B cell (primary cell): ENCODE data around the gene PHLDB3. TPM values are rescaled to one million over a fixed set of nuclear protein-coding genes. Genes with fewer than 3 reads are reported as not detected.

Experiments
- ATAC-seq: fragments of 200-7000 bp; cut with Tn5 transposase; one replicate; pipeline ENCODE4 v1.10.0; 2021; ENCODE audit warnings: low read depth, mild to moderate bottlenecking, moderate number of reproducible peaks, moderate library complexity
- CTCF ChIA-PET: fragments of 350-600 bp; sonication (Branson Sonifier 250); formaldehyde crosslinking; loops from one replicate; lab custom pipeline; 2021; ENCODE audit warnings: antibody characterized with exemption, inconsistent platforms; lab: Charles Lee
- POLR2A ChIA-PET: fragments of 350-600 bp; sonication (Branson Sonifier 250); formaldehyde crosslinking; loops from one replicate; lab custom pipeline; 2021; ENCODE audit warnings: antibody characterized with exemption; lab: Charles Lee
- DNase-seq: peaks from one replicate; pipeline ENCODE4 v3.0.0; 2013
- H2AFZ ChIP-seq: 2 replicates; pipeline ENCODE4 v1.6.1; 2012; ENCODE audit warnings: mild to moderate bottlenecking, low read depth, low read length; ENCODE audit not compliant: insufficient read depth, poor library complexity, severe bottlenecking
- H3K27ac ChIP-seq, 2 donors: 1 replicate in 1 of 2; 2 replicates in 1 of 2; pipeline ENCODE4 v1.5.1; 2012 to 2013; ENCODE audit warnings: low read length in 2 of 2, mild to moderate bottlenecking in 2 of 2, moderate library complexity in 1 of 2
- H3K27me3 ChIP-seq, 4 experiments: fragments of 200-600 bp in 1 of 4; sonication (generic) in 1 of 4; replicated peaks in 1 of 4; 1 replicate in 2 of 4; 2 replicates in 2 of 4; pipeline versions ENCODE4 v1.6.1 to v1.7.0; 2013 to 2016; ENCODE audit warnings: low read length in 3 of 4, mild to moderate bottlenecking in 2 of 4, mixed read lengths in 1 of 4, moderate library complexity in 1 of 4; ENCODE audit not compliant: insufficient read depth in 4 of 4, control insufficient read depth in 3 of 4; ENCODE audit errors: control extremely low read depth in 1 of 4
- H3K36me3 ChIP-seq, 2 experiments: replicated peaks in 1 of 2; 1 replicate in 1 of 2; 2 replicates in 1 of 2; pipeline versions ENCODE4 v1.6.1 to v1.7.1; 2013; ENCODE audit warnings: low read length in 1 of 2; ENCODE audit not compliant: insufficient read depth in 2 of 2, control insufficient read depth in 1 of 2; ENCODE audit errors: control extremely low read depth in 1 of 2, extremely low read depth in 1 of 2
- H3K4me1 ChIP-seq, 2 donors: fragments of 200-600 bp in 1 of 2; sonication (generic) in 1 of 2; 1 replicate in 1 of 2; 2 replicates in 1 of 2; pipeline versions ENCODE4 v1.5.1 to v1.6.1; 2013 to 2017; ENCODE audit warnings: low read length in 2 of 2; ENCODE audit not compliant: control insufficient read depth in 2 of 2, insufficient read depth in 2 of 2
- H3K4me2 ChIP-seq: replicated peaks from 2 replicates; pipeline ENCODE3; 2012; ENCODE audit warnings: mild to moderate bottlenecking, low read depth, low read length; ENCODE audit not compliant: poor library complexity, severe bottlenecking
- H3K4me3 ChIP-seq, 5 experiments: fragments of 200-600 bp in 1 of 5; sonication (generic) in 1 of 5; 1 replicate in 3 of 5; 2 replicates in 2 of 5; pipeline versions ENCODE4 v1.5.1 to v1.7.0; 2011 to 2016; ENCODE audit warnings: low read length in 4 of 5, mild to moderate bottlenecking in 4 of 5, low read depth in 2 of 5, control low read depth in 1 of 5, moderate library complexity in 1 of 5; ENCODE audit not compliant: insufficient read depth in 1 of 5; ENCODE audit errors: control extremely low read depth in 1 of 5, extremely low read depth in 1 of 5
- H3K79me2 ChIP-seq: fragments of 200-600 bp; sonication (generic); one replicate; pipeline ENCODE4 v1.6.0; 2016; ENCODE audit warnings: low read length; ENCODE audit not compliant: control insufficient read depth, insufficient read depth
- H3K9ac ChIP-seq: fragments of 200-600 bp; sonication (generic); 2 replicates; pipeline ENCODE4 v1.6.1; 2017; ENCODE audit warnings: mild to moderate bottlenecking, low read length, moderate library complexity
- H3K9me3 ChIP-seq, 3 donors: one replicate each; pipeline versions ENCODE4 v1.6.1 to v1.7.1; 2013; ENCODE audit warnings: low read length in 2 of 3; ENCODE audit not compliant: control insufficient read depth in 2 of 3, insufficient read depth in 1 of 3; ENCODE audit errors: control extremely low read depth in 1 of 3
- H4K20me1 ChIP-seq: 2 replicates; pipeline ENCODE4 v1.6.0; 2012; ENCODE audit warnings: mild to moderate bottlenecking, low read length; ENCODE audit not compliant: insufficient read depth, control insufficient read depth, poor library complexity, severe bottlenecking
- H3K27ac Mint-ChIP-seq: one replicate; pipeline ENCODE4 v1.8.0; 2021; ENCODE audit warnings: mixed read lengths
- H3K27me3 Mint-ChIP-seq: one replicate; pipeline ENCODE4 v1.8.0; 2021; ENCODE audit warnings: mixed read lengths
- H3K4me1 Mint-ChIP-seq: one replicate; pipeline ENCODE4 v1.8.0; 2021; ENCODE audit warnings: mixed read lengths
- H3K4me3 Mint-ChIP-seq: one replicate; pipeline ENCODE4 v1.8.0; 2021; ENCODE audit warnings: mixed read lengths
- H3K9me3 Mint-ChIP-seq: one replicate; pipeline ENCODE4 v1.8.0; 2022; ENCODE audit warnings: mixed read lengths; ENCODE audit not compliant: insufficient read depth
- CTCF ChIP-seq: fragments of 200-600 bp; IDR thresholded peaks from one replicate; pipeline ENCODE4 v1.8.0; 2022; ENCODE audit warnings: antibody characterized with exemption, mild to moderate bottlenecking
- EZH2 ChIP-seq: IDR thresholded peaks from 2 replicates; pipeline ENCODE4 v1.6.1; 2012; ENCODE audit warnings: borderline replicate concordance, low read depth, mild to moderate bottlenecking, moderate library complexity, low read length; ENCODE audit not compliant: insufficient read depth, poor library complexity, severe bottlenecking
- WGBS: methylation state at CpG from one replicate; pipeline ENCODE4 v1.1.5; 2013; ENCODE audit warnings: missing lambda C conversion rate; ENCODE audit not compliant: insufficient coverage; 5-methylcytosine and 5-hydroxymethylcytosine counted together
- intact Hi-C: fragments of 100-400 bp; cut with micrococcal nuclease; formaldehyde crosslinking; loops from one replicate; pipeline ENCODE4 v1.10.0; 2022
- polyA plus RNA-seq: library from polyadenylated mRNA; depleted of rRNA; stranded (reverse); fragments of >200 nt; gene quantifications from 2 replicates; pipeline ENCODE4 v1.2.3, GENCODE V29; 2012
- total RNA-seq, 2 donors: library from RNA; stranded (reverse); fragments of 120-200 nt in 1 of 2; gene quantifications; 1 replicate in 1 of 2; 2 replicates in 1 of 2; pipeline versions ENCODE4 v1.2.3 to v1.2.4, GENCODE V29; 2013 to 2022

The PHLDB3 gene
- total and polyA plus RNA-seq, 2 donors (not counting 1 experiment from before 2014, with no cell fraction given) = 10.2 to 30.7 TPM

GRCh38 chr19:43489979-43490599 lies 14.5 kb downstream of the PHLDB3 start:
- H3K27ac ChIP-seq = peak overlapping the region in 1 of 2 donors; percentile 15
- no peak overlapping the region for H3K4me3 ChIP-seq
- H3K9me3 ChIP-seq = no peaks in the 10 kb centered on the region
- peaks cover 0 to under 1% of the 10 kb centered on the region in 2 experiments for H3K36me3 ChIP-seq
- ChIA-PET POLR2A (interaction anchor here (0.7 kb wide), 1 partner anchor 16 kb away, joined by 4 read pairs; no protein-coding TSS in a partner anchor), CTCF (interaction anchor here (1.1 to 1.7 kb wide), 4 partner anchors 12 to 105 kb away, joined by 3 to 4 read pairs (median 4); no protein-coding TSS in a partner anchor)
- DNase-seq = no peak
- no peaks in the 10 kb centered on the region for H4K20me1 ChIP-seq
- H3K27me3 ChIP-seq = no peaks in the 10 kb centered on the region
- no peak for ATAC-seq
- H3K79me2 ChIP-seq = no peaks in the 10 kb centered on the region
- no peaks in the 10 kb centered on the region for H3K27me3 Mint-ChIP-seq
- no peak overlapping the region for H2AFZ ChIP-seq
- H3K9ac ChIP-seq = no peak overlapping the region
- peaks cover 32 to 36% of the 10 kb centered on the region in 2 donors for H3K4me1 ChIP-seq
- H3K4me3 Mint-ChIP-seq = no peak overlapping the region
- whole genome bisulfite sequencing = 83% methylated on average over 1 of the region's 7 CpGs
- intact Hi-C loops = no loop called here
- H3K27ac Mint-ChIP-seq = no peak overlapping the region
- no peak overlapping the region for H3K4me2 ChIP-seq
- H3K9me3 Mint-ChIP-seq = no peaks in the 10 kb centered on the region
- peaks cover 27% of the 10 kb centered on the region for H3K4me1 Mint-ChIP-seq
- no peak for TF ChIP-seq CTCF
- no peak for TF ChIP-seq EZH2

- H3K27ac ChIP-seq = no peak overlapping the region
- no peak overlapping the region for H3K9ac ChIP-seq
- intact Hi-C loops = no loop called here
- no peak for TF ChIP-seq EZH2
- TF ChIP-seq CTCF = no peak
- H3K4me2 ChIP-seq = peak overlapping the region; percentile 28
- H2AFZ ChIP-seq = no peak overlapping the region
- H3K9me3 ChIP-seq = no peaks in the 10 kb centered on the region
- no peak for ATAC-seq
- no peaks in the 10 kb centered on the region for H3K36me3 ChIP-seq
- no peaks in the 10 kb centered on the region for H4K20me1 ChIP-seq
- Mint-ChIP-seq H3K27ac (peak overlapping the region; percentile 75), H3K9me3 (no peaks in the 10 kb centered on the region), H3K4me3 (no peak overlapping the region), H3K4me1 (peaks cover 27% of the 10 kb centered on the region), H3K27me3 (no peaks in the 10 kb centered on the region)
- H3K27me3 ChIP-seq = no peaks in the 10 kb centered on the region
- ChIA-PET POLR2A (interaction anchor here (0.6 to 0.7 kb wide), 3 partner anchors 15 to 1950 kb away, joined by 3 to 4 read pairs (median 4); no protein-coding TSS in a partner anchor), CTCF (interaction anchor here (0.5 to 1.1 kb wide), 2 partner anchors 105 to 174 kb away, joined by 3 to 4 read pairs; no protein-coding TSS in a partner anchor)
- H3K4me3 ChIP-seq = no peak overlapping the region
- no peak for DNase-seq
- no peaks in the 10 kb centered on the region for H3K79me2 ChIP-seq
- WGBS = no CpG with 5 or more reads among the region's 5 CpGs
- H3K4me1 ChIP-seq = peaks cover 32 to 36% of the 10 kb centered on the region in 2 donors
Measured at GRCh38 chr19:43489310-43489709, 15.2 kb downstream of the PHLDB3 start.
